ENCODE data around the gene SECISBP2L.

The SECISBP2L gene

DNA sequence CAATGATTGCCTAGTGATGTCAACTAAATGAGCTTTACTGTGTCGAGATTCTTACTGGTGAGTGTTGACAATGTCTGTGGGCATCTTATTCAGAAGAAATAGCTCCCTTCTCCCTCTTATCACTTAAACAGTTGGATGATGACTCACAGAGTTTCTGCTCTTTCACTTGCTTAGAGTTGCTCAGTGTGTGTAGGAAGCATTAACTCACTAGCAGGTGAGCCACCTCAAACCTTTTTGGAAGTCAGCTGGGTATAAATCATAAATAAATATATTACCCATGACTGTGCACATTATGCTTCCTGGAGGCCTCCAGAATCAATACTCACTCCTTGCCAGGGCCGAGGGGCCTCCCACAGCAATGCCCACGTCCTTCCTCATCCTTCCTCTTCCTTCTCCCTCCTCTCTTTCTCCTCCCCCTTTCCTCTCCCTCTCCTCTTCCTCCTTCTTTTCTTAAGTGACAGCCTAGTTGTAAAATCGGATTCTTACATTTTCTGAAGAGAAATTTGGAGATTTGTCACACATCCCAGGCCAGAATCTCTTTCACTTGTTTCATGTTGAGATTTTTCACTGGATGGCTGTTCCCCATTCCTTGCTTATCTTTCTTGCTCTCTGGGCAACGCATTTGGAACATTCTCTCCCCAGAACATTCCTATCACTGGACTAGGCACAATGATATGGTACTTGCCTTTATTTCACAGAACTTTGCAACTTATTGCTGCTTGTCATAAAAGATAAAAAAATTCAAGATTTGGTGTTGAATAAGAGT, 100.0 kb downstream of the SECISBP2L start:
- Mint-ChIP-seq H3K36me3 (no peaks in the 10 kb centered on the region), H3K4me1 (peaks cover 0 to 3% of the 10 kb centered on the region in 2 donors), H3K9me3 (no peaks in the 10 kb centered on the region), H3K27me3 (peaks cover 16% of the 10 kb centered on the region in 2 donors), H3K4me3 (no peak overlapping the region), H3K27ac (no peak overlapping the region)
- DNase-seq (no peak), ATAC-seq (replicated peaks) (no peak)

DNA sequence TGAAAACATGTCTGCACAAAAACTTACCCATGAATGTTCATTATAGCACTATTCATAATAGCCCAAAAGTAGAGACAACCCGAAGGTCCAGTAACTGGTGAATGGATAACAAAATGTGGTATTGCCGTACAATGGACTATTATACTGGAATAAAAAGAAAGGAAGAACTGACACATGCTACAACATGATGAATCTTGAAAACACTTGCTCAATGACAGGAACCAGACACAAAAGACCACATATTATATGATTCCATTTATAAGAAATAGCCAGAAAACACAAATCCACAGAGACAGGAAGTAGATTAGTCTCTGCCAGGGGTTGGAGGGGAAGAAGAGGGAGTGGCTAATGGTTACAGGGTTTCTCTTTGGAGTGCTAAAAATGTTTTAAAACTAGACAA, 100.9 kb downstream of the SECISBP2L start:
- Mint-ChIP-seq H3K27me3 (peaks cover 8 to 12% of the 10 kb centered on the region in 2 donors), H3K4me3 (no peak overlapping the region), H3K4me1 (peaks cover 0 to 3% of the 10 kb centered on the region in 2 donors), H3K9me3 (no peaks in the 10 kb centered on the region), H3K27ac (no peak overlapping the region), H3K36me3 (no peaks in the 10 kb centered on the region)
- no peak for ATAC-seq (replicated peaks)
- DNase-seq, result no peak

DNA sequence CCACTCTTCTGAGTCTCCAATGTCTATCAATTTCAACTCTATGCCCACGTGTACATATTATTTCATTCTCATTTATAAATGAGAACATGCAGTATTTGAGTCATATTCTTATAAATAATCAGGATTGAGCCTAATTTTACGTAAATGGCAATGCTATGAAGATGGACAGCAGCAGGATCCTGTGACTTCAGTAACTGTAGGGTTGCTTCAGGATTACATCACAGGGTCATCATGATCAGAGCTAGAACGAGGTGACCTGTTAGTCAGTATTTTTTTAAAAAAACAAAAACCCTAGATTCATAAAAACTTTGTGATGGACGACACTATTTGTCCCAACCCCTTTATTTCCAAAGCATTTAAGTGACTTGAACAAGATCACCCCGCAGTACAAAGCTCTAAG, 104.3 kb downstream of the SECISBP2L start:
- Mint-ChIP-seq H3K36me3 (no peaks in the 10 kb centered on the region), H3K27me3 (peaks cover 10 to 14% of the 10 kb centered on the region in 2 donors), H3K4me1 (peaks cover 0 to 3% of the 10 kb centered on the region in 2 donors), H3K4me3 (no peak overlapping the region), H3K9me3 (no peaks in the 10 kb centered on the region), H3K27ac (no peak overlapping the region)
- no peak for DNase-seq
- no peak for ATAC-seq (replicated peaks)

DNA sequence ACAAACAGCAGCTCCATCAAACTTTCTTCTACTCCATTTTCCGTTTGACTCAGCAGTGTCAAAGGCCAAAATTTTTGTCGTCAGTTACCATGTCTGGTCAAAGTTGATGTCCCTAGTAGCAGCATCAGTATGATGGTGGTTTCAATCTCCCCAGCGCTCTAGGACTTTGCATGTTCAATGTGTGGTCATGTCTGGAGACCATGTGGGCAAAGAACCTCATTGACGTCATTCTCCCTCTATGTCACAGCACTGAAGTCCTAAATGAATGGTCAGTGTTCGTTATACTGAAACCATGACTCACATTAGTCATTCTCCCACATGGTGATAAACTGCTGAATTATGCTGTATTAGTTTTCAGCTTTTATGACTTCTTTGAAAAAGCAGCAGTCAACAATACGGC, 105.7 kb downstream of the SECISBP2L start:
- Mint-ChIP-seq H3K27me3 (peaks cover 14 to 16% of the 10 kb centered on the region in 2 donors), H3K36me3 (no peaks in the 10 kb centered on the region), H3K9me3 (no peaks in the 10 kb centered on the region), H3K4me3 (no peak overlapping the region), H3K27ac (no peak overlapping the region), H3K4me1 (no peaks in the 10 kb centered on the region)
- DNase-seq, result no peak
- peak in 1 of 2 donors; percentile 59 for ATAC-seq (replicated peaks)

DNA sequence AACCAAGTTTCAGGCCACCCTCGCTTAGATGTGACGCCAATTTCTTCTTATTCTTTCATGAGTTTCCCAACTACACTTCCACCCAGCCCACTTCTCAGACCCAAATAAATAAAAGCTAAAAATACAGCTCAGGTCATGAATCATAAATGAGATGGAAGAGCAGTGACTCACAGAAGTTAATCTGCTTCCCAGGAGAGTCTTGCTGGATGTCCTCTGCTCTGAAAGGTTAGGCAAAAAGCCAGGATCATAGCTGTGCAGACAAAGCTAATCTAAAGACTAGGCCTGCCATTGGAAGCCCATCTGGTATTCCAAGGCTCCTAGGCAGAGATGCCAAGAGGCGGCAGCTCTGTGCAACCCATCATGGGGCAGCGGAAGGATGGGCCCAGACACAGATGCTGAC, 106.6 kb downstream of the SECISBP2L start:
- H3K4me3 Mint-ChIP-seq, result no peak overlapping the region
- no peak for ATAC-seq (replicated peaks)
- no peaks in the 10 kb centered on the region for H3K36me3 Mint-ChIP-seq
- no peak overlapping the region for H3K27ac Mint-ChIP-seq
- DNase-seq, result no peak
- no peaks in the 10 kb centered on the region for H3K9me3 Mint-ChIP-seq
- peaks cover 18 to 20% of the 10 kb centered on the region in 2 donors for H3K27me3 Mint-ChIP-seq
- H3K4me1 Mint-ChIP-seq, result no peaks in the 10 kb centered on the region

All from stimulated activated naive B cell treated with anti-CD40 and anti-IgM and Interleukin-4, amounts not matched to agents 10 μg/mL and 1 μg/mL and 100 μg/mL, for 72 hours (primary cell).